AG04450 (cell line): ENCODE results near the gene EID1. TPM values are rescaled to one million over a fixed set of nuclear protein-coding genes. Genes with fewer than 3 reads are reported as not detected.
"Not testable (repeated sequence)": the region's sequence is repeated elsewhere in the genome, so short reads cannot be mapped to it uniquely, and the experiment has no call there.

Experiments
- CTCF ChIA-PET: fragments of 300-600, 350-600 bp; formaldehyde crosslinking; extraction: SDS; loops from one replicate; lab custom pipeline; 2022; ENCODE audit warnings: antibody characterized with exemption, inconsistent platforms; lab: Charles Lee
- POLR2A ChIA-PET: fragments of 350-600 bp; formaldehyde crosslinking; extraction: SDS; loops from one replicate; lab custom pipeline; 2021; ENCODE audit warnings: antibody characterized with exemption, inconsistent platforms; lab: Yijun Ruan, JAX
- DNase-seq: peaks from one replicate; pipeline ENCODE4 v3.0.0-alpha.2; 2011; ENCODE audit warnings: low read depth, low spot score
- H3K27ac ChIP-seq: one replicate; pipeline ENCODE4 v1.5.1; 2012; ENCODE audit warnings: low read depth, low read length, control low read depth
- H3K27me3 ChIP-seq: one replicate; pipeline ENCODE4 v1.6.0; 2012; ENCODE audit warnings: low read length; ENCODE audit not compliant: control insufficient read depth, insufficient read depth
- H3K4me3 ChIP-seq: 2 replicates; pipeline ENCODE4 v1.5.1; 2011; ENCODE audit warnings: mild to moderate bottlenecking, low read depth, low read length, control low read depth
- H3K9me3 ChIP-seq: 2 replicates; pipeline ENCODE4 v1.5.1; 2012; ENCODE audit warnings: low read length; ENCODE audit not compliant: control insufficient read depth, insufficient read depth
- CTCF ChIP-seq: IDR thresholded peaks from 2 replicates; pipeline ENCODE4 v1.5.1; 2011; ENCODE audit warnings: low read depth, low read length, control low read depth, inconsistent platforms
- polyA plus RNA-seq: library from polyadenylated mRNA; depleted of rRNA; stranded (reverse); fragments of >200 nt; gene quantifications from 2 replicates; pipeline ENCODE4 v1.2.3, GENCODE V29; 2011

EID1 gene
- polyA plus RNA-seq, 1 experiment: 348 TPM

GRCh38 chr15:48898446-48898845 is 20.5 kb downstream of the EID1 start:
- TF ChIP-seq CTCF: no peak
- Histone ChIP-seq H3K27me3 (no peaks in the 10 kb centered on the region), H3K27ac (no peak overlapping the region), H3K4me3 (no peak overlapping the region), H3K9me3 (no peaks in the 10 kb centered on the region)
- no peak for DNase-seq
- CTCF ChIA-PET: interaction anchor here (0.6 to 0.7 kb wide), 2 partner anchors 229 to 260 kb away, joined by 3 to 5 read pairs; no protein-coding TSS in a partner anchor
- POLR2A ChIA-PET: no interaction called here

GRCh38 chr15:48899793-48900192 is 21.9 kb downstream of the EID1 start:
- ChIA-PET CTCF (no interaction called here), POLR2A (no interaction called here)
- H3K27me3 ChIP-seq: no peaks in the 10 kb centered on the region
- no peak for DNase-seq
- H3K27ac ChIP-seq: no peak overlapping the region
- no peak overlapping the region for H3K4me3 ChIP-seq
- no peaks in the 10 kb centered on the region for H3K9me3 ChIP-seq
- TF ChIP-seq CTCF: no peak

DNA sequence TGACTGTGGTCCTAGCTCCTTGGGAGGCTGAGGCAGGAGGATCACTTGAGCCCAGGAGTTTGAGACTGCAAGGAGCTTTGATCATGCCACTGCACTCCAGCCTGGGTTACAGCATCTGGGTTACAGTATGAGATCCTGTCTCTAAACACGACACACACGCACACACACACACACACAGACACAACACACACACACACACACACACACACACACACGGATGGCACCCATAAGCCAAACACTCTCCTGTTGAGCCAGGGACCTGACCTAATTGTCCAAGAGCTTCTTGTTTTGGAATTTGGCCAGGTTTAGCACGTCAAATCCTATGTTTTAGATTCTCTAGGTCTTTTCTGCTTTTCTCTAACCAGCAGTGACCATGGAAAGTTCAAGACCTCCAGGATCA is 26.8 kb downstream of the EID1 start:
- Histone ChIP-seq H3K4me3 (no peak overlapping the region), H3K27me3 (no peaks in the 10 kb centered on the region), H3K27ac (no peak overlapping the region), H3K9me3 (no peaks in the 10 kb centered on the region)
- ChIA-PET CTCF (no interaction called here), POLR2A (no interaction called here)
- DNase-seq: no peak
- no peak for TF ChIP-seq CTCF

DNA sequence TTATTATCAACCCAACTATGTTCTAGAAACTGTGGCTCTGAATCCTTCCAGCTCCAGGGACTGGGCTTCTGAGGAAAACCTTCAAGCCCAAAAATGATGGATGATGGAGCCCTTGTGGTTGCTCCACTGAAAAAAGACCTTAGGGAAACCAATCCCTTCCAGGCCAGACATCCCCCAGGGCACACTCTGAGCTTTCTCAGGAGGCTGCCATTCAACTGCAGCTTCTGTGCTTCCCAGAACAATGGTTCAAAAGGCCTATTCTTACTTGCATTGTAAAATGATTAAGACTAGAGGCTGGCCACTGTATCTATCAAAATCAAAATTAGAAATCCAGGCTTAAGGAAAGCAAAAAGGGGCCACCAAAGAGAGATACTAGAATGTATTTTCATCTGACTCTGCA is 27.3 kb downstream of the EID1 start:
- Histone ChIP-seq H3K9me3 (no peaks in the 10 kb centered on the region), H3K27ac (no peak overlapping the region), H3K4me3 (no peak overlapping the region), H3K27me3 (no peaks in the 10 kb centered on the region)
- TF ChIP-seq CTCF: no peak
- no peak for DNase-seq
- CTCF ChIA-PET: no interaction called here
- POLR2A ChIA-PET: no interaction called here

DNA sequence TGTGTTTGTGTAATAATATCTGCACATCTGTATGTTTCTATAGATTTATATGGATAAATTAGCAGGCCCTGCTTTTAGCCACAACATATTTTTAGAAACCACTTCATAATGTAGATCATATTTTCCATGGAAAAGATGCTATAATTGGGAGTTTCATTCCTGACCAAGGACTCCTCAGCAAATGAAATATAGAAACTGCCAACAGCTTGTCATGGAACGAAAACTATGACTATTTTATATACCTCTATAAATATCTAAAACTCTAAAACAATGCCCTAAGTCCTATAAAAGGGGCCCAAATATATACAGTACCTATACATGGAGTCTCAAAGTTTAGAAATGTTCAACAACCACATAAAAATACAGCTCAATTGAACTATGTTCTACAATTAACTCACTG is 27.9 kb downstream of the EID1 start:
- Histone ChIP-seq H3K27ac (no peak overlapping the region), H3K9me3 (no peaks in the 10 kb centered on the region), H3K4me3 (no peak overlapping the region), H3K27me3 (no peaks in the 10 kb centered on the region)
- ChIA-PET POLR2A (no interaction called here), CTCF (interaction anchor here (1.1 kb wide), 1 partner anchor 70 kb away, joined by 3 read pairs; no protein-coding TSS in a partner anchor)
- DNase-seq: no peak
- no peak for TF ChIP-seq CTCF

DNA sequence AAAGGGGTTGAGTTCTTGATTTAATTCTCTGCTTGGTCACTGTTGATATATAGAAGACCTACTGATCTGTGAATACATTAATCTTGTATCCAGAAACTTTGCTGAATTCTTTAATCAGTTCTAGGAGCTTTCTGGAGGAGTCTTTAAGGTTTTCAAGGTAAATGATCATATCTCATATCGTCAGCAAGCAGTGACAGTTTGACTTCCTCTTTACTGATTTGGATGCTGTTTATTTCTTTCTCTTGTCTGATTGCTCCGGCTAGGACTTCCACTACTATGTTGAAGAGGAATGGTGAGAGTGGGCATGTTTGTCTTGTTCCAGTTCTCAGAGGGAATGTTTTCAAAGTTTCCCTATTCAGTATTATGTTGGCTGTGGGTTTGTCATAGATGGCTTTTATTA is 31.4 kb downstream of the EID1 start:
- H3K9me3 ChIP-seq, CTCF ChIA-PET, H3K27ac ChIP-seq, POLR2A ChIA-PET, DNase-seq, H3K27me3 ChIP-seq, H3K4me3 ChIP-seq: not testable (repeated sequence)

DNA sequence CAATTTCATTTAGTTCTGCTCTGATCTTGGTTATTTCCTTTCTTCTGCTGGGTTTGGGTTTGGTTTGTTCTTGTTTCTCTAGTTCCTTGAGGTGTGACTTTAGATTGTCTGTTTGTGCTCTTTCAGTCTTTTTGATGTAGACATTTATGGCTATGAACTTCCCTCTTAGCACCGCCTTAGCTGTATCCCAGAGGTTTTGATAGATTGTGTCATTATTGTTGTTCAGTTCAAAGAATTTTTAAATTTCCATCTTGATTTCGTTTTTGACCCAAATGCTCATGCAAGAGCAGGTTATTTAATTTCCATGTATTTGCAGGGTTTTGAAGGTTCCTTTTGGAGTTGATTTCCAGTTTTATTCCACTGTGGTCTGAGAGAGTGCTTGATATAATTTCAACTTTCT is 32.6 kb downstream of the EID1 start:
- H3K27ac ChIP-seq, CTCF ChIA-PET, POLR2A ChIA-PET: not testable (repeated sequence)

More for the DNA sequence above, 32.6 kb downstream of the EID1 start:
- not testable (repeated sequence) for H3K9me3 ChIP-seq, H3K27me3 ChIP-seq, H3K4me3 ChIP-seq, DNase-seq
